ENCODE data around the gene KDM5C.

DNA sequence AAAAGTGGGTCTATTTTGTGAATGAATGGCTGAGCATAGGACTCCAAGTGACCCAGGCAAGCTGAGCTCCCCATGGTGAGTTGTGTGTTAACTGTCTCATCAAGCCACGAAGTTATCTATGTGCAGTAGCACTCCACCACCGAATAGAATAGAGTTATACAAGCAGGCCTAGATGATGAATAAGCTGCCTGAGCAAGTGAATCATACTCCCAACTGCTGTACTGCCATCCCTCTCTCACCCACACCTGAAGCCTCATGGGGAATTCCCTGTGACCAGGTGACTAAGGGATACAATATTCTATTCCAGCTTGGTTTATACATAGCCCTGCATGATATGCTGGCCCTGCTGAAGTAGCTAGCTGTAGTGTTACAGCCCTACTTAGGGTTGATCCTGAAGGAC, 38.7 kb downstream of the KDM5C start:
- TF ChIP-seq, protein P1, sequence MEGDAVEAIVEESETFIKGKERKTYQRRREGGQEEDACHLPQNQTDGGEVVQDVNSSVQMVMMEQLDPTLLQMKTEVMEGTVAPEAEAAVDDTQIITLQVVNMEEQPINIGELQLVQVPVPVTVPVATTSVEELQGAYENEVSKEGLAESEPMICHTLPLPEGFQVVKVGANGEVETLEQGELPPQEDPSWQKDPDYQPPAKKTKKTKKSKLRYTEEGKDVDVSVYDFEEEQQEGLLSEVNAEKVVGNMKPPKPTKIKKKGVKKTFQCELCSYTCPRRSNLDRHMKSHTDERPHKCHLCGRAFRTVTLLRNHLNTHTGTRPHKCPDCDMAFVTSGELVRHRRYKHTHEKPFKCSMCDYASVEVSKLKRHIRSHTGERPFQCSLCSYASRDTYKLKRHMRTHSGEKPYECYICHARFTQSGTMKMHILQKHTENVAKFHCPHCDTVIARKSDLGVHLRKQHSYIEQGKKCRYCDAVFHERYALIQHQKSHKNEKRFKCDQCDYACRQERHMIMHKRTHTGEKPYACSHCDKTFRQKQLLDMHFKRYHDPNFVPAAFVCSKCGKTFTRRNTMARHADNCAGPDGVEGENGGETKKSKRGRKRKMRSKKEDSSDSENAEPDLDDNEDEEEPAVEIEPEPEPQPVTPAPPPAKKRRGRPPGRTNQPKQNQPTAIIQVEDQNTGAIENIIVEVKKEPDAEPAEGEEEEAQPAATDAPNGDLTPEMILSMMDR (IDR thresholded peaks at IDR 0.05): no peak
- TF ChIP-seq POLR2A (IDR thresholded peaks at IDR 0.05): no peak
